GM12875 (cell line): ENCODE data around the gene ADPGK.

Source experiments
- H3K4me3 ChIP-seq: one replicate; pipeline ENCODE4 v1.5.1; 2011; ENCODE audit warnings: low read depth, low read length, control low read depth
- CTCF ChIP-seq: IDR thresholded peaks from 2 replicates; pipeline ENCODE4 v1.5.1; 2011; ENCODE audit warnings: low read depth, mild to moderate bottlenecking, control low read depth, inconsistent platforms, low read length, moderate library complexity, borderline replicate concordance; ENCODE audit not compliant: insufficient read depth

The ADPGK gene

GRCh38 chr15:72706266-72706665 is 77.3 kb downstream of the ADPGK start:
- H3K4me3 ChIP-seq, result no peak overlapping the region
- TF ChIP-seq CTCF, result no peak
